H1 (cell line): ENCODE results near the gene FBN3.

Source experiments
- EZH2 ChIP-seq: fragments of 200-600 bp; sonication (generic); IDR thresholded peaks from 2 replicates; pipeline ENCODE4 v1.7.1; 2012; ENCODE audit warnings: low read depth, mild to moderate bottlenecking, moderate library complexity, low read length, inconsistent platforms; ENCODE audit not compliant: severe bottlenecking
- TF ChIP-seq, protein P1 (sequence below), 3 experiments: IDR thresholded peaks; 1 replicate in 2 of 3; 2 replicates in 1 of 3; pipeline versions ENCODE4 v1.5.1 to v1.6.1; 2011; ENCODE audit warnings: low read length in 3 of 3, mild to moderate bottlenecking in 3 of 3, inconsistent platforms in 2 of 3, low read depth in 1 of 3, moderate library complexity in 1 of 3; ENCODE audit not compliant: insufficient read depth in 1 of 3; ENCODE audit errors: control extremely low read depth in 1 of 3
- TF ChIP-seq, protein P2 (sequence below): IDR thresholded peaks from 2 replicates; pipeline ENCODE4 v1.6.1; 2011; ENCODE audit warnings: low read depth, mild to moderate bottlenecking, low read length; ENCODE audit not compliant: insufficient read depth

DNA sequence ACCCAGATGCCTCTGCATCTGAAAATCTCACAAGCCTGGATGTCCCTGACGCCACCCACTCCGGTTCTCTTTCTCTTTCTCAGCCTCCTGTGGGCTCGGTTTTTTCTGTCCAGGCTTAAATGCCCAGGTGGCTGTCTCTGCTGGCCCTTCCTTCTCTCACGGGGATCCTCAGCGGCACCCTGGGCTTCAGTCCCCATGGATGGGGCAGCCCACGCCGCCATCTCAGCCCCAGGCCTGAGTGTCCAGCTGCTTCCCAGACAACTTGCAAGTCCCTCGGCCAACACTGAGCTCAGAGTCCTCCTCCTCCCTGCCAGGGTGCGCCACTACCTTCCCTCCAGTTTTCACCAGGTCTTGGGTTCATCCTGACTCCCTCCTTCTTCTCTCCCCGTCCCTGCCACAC lies 6.4 kb downstream of the FBN3 start:
- TF ChIP-seq, protein P1, sequence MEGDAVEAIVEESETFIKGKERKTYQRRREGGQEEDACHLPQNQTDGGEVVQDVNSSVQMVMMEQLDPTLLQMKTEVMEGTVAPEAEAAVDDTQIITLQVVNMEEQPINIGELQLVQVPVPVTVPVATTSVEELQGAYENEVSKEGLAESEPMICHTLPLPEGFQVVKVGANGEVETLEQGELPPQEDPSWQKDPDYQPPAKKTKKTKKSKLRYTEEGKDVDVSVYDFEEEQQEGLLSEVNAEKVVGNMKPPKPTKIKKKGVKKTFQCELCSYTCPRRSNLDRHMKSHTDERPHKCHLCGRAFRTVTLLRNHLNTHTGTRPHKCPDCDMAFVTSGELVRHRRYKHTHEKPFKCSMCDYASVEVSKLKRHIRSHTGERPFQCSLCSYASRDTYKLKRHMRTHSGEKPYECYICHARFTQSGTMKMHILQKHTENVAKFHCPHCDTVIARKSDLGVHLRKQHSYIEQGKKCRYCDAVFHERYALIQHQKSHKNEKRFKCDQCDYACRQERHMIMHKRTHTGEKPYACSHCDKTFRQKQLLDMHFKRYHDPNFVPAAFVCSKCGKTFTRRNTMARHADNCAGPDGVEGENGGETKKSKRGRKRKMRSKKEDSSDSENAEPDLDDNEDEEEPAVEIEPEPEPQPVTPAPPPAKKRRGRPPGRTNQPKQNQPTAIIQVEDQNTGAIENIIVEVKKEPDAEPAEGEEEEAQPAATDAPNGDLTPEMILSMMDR (IDR thresholded peaks at IDR 0.05; ENCODE audit: control extremely low read depth in 1 of 3, insufficient read depth in 1 of 3, low read depth in 1 of 3, low read length in 3 of 3) = no peak
- TF ChIP-seq, protein P2, sequence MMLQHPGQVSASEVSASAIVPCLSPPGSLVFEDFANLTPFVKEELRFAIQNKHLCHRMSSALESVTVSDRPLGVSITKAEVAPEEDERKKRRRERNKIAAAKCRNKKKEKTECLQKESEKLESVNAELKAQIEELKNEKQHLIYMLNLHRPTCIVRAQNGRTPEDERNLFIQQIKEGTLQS = no peak
- TF ChIP-seq EZH2 = no peak
